Esophagus squamous epithelium (tissue), 4 donors: ENCODE data around the gene GTF2H3.

Experiments
- POLR2A ChIP-seq, 4 donors: fragments of 450-650 bp; IDR thresholded peaks; one replicate each; pipeline ENCODE4 v1.6.1; 2017; ENCODE audit warnings: antibody characterized with exemption in 4 of 4, mild to moderate bottlenecking in 4 of 4, moderate library complexity in 3 of 4
- TF ChIP-seq, protein P1 (sequence below), 6 experiments: fragments of 450-650 bp in 4 of 6; fragments of 200-600 bp in 2 of 6; sonication (generic) in 2 of 6; IDR thresholded peaks; one replicate each; pipeline ENCODE4 v1.5.1; 2016 to 2019; ENCODE audit warnings: antibody characterized with exemption in 6 of 6, mild to moderate bottlenecking in 4 of 6, moderate library complexity in 4 of 6

DNA sequence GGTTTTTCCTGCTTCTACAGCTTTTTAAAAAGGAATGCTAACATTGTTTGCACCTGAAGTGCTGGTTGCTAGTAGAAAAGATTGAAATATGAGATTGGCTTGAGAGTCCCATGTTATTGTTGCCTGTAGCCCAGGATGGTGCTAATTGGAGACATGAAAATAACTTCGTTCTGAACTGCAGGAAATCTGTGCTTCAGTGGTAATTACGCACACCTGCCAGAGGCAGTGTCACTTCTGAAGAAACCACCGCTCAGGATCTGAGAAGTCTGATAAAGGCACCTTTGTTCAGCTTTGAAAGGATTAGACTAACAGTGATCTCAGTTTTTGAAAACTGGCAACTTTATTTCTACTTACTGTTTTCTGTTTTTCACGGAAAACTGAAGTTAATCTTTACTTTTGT lies 63.0 kb downstream of the GTF2H3 start:
- TF ChIP-seq, protein P1, sequence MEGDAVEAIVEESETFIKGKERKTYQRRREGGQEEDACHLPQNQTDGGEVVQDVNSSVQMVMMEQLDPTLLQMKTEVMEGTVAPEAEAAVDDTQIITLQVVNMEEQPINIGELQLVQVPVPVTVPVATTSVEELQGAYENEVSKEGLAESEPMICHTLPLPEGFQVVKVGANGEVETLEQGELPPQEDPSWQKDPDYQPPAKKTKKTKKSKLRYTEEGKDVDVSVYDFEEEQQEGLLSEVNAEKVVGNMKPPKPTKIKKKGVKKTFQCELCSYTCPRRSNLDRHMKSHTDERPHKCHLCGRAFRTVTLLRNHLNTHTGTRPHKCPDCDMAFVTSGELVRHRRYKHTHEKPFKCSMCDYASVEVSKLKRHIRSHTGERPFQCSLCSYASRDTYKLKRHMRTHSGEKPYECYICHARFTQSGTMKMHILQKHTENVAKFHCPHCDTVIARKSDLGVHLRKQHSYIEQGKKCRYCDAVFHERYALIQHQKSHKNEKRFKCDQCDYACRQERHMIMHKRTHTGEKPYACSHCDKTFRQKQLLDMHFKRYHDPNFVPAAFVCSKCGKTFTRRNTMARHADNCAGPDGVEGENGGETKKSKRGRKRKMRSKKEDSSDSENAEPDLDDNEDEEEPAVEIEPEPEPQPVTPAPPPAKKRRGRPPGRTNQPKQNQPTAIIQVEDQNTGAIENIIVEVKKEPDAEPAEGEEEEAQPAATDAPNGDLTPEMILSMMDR (IDR thresholded peaks at IDR 0.05): no peak
- no peak for TF ChIP-seq POLR2A (IDR thresholded peaks at IDR 0.05)
